Measurements from ENCODE around the gene ESYT2.

The ESYT2 gene

DNA sequence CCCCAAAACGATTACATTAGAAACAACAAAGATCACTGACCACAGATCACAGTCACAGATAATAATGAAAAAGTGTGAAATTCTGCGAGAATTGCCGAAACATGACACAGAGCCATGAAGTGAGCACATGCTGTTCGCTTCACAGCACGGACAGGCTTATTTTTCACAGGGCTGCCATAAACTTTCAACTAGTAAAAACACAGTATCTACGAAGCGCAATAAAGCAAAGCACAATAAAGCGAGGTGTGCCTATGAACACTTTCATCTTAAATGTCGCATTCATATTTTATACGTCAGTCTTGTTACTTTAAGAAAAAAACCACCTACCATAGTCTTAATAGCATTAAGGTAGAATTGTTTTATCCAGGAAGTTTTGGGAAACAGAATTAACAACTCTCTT lies 51.5 kb downstream of the ESYT2 start:
- Histone ChIP-seq H3K9ac (ENCODE audit: insufficient read length, low read depth) (no peak overlapping the region), H3K4me3 (ENCODE audit: insufficient read length, low read depth) (no peak overlapping the region), H3K9me3 (ENCODE audit: insufficient read depth, low read length) (peaks cover 10% of the 10 kb centered on the region; the same call in 1 of the 2 replicates), H3K4me1 (ENCODE audit: insufficient read depth, insufficient read length) (no peaks in the 10 kb centered on the region), H3K36me3 (ENCODE audit: insufficient read depth, insufficient read length, low read length) (peaks cover 37% of the 10 kb centered on the region), H3K27me3 (ENCODE audit: insufficient read depth, insufficient read length) (no peaks in the 10 kb centered on the region)
- TF ChIP-seq YY1 (IDR thresholded peaks at IDR 0.05; ENCODE audit: insufficient read depth, insufficient read length): no peak
- no peak for DNase-seq (ENCODE audit: low read depth, low spot score)

DNA sequence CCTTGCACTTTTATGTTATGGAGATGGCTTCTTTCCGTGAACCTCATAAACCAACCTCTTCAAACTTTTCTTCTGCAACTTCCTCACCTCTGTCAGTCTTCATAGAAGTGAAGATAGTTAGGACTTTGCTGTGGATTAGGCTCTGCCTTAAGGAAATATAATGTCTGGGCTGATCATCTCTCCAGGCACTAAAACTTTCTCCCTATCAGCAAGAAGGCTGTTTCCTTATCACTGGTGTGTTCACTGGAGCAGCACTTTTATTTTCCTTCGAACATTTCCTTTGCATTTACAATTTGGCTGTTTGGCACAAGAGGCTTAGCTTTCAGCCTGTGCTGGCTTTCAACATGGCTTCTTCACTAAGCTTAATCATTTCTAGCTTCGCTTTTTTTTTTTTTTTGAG lies 52.8 kb downstream of the ESYT2 start:
- Histone ChIP-seq H3K4me1 (ENCODE audit: insufficient read depth, insufficient read length) (peaks cover under 1% of the 10 kb centered on the region), H3K27me3 (ENCODE audit: insufficient read depth, insufficient read length) (no peaks in the 10 kb centered on the region), H3K9ac (ENCODE audit: insufficient read length, low read depth) (no peak overlapping the region), H3K4me3 (ENCODE audit: insufficient read length, low read depth) (no peak overlapping the region), H3K36me3 (ENCODE audit: insufficient read depth, insufficient read length, low read length) (peaks cover 25% of the 10 kb centered on the region), H3K9me3 (ENCODE audit: insufficient read depth, low read length) (0 out of 2 replicates have a peak, but pooled peaks cover 1% of the 10 kb centered on the region)
- DNase-seq (ENCODE audit: low read depth, low spot score): no peak
- TF ChIP-seq YY1 (IDR thresholded peaks at IDR 0.05; ENCODE audit: insufficient read depth, insufficient read length): no peak
- no peak for TF ChIP-seq SUZ12 (IDR thresholded peaks at IDR 0.05; ENCODE audit: extremely low read depth, insufficient read depth, insufficient read length)
- no peak for TF ChIP-seq ZNF274 (IDR thresholded peaks at IDR 0.05; ENCODE audit: low read depth, low read length)

DNA sequence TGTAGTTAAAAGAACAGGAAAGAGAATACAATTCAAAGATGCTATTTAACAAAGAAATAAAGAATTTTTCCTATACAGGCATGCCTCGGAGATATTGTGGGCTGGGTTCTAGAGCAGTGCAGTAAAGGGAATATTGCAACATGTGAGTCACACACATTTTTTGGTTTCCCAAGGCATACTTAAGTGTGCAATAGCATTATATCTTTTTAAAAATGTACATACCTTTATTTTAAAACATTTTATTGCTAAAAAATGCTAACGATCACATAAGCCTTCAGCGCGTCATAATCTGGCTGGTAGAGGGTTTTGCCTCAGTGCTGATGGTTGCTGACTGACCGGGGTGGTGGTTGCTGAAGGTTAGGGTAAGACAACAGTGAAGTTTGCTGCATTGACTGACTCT lies 54.4 kb downstream of the ESYT2 start:
- Histone ChIP-seq H3K36me3 (ENCODE audit: insufficient read depth, insufficient read length, low read length) (peaks cover 14% of the 10 kb centered on the region), H3K4me1 (ENCODE audit: insufficient read depth, insufficient read length) (peaks cover 4% of the 10 kb centered on the region), H3K27me3 (ENCODE audit: insufficient read depth, insufficient read length) (no peaks in the 10 kb centered on the region), H3K4me3 (ENCODE audit: insufficient read length, low read depth) (no peak overlapping the region), H3K9ac (ENCODE audit: insufficient read length, low read depth) (no peak overlapping the region), H3K9me3 (ENCODE audit: insufficient read depth, low read length) (no peaks in the 10 kb centered on the region)
- DNase-seq (ENCODE audit: low read depth, low spot score): no peak
- no peak for TF ChIP-seq ZNF274 (IDR thresholded peaks at IDR 0.05; ENCODE audit: low read depth, low read length)
- no peak for TF ChIP-seq YY1 (IDR thresholded peaks at IDR 0.05; ENCODE audit: insufficient read depth, insufficient read length)

DNA sequence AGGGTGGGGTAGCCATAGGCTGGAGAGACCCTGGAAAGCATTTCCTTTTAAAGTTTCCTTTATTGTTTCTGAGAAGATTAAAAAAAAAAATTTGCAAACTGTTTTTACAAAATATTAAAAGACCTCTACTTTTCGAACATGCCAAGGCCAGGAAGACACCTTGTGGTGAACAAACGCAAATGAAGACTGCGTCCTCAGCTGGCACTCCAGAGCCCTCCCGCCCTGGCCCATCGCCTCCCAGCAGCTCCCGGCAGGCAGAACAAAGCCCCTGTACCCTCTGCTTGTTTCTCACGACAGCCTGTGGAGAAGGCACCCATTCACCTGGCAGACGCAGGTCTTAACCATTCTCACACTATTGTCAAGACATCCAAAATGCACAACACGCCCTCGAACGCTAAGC lies 56.4 kb downstream of the ESYT2 start:
- Histone ChIP-seq H3K9ac (ENCODE audit: insufficient read length, low read depth) (no peak overlapping the region), H3K4me3 (ENCODE audit: insufficient read length, low read depth) (no peak overlapping the region), H3K36me3 (ENCODE audit: insufficient read depth, insufficient read length, low read length) (peaks cover 14% of the 10 kb centered on the region), H3K4me1 (ENCODE audit: insufficient read depth, insufficient read length) (peaks cover 4% of the 10 kb centered on the region), H3K9me3 (ENCODE audit: insufficient read depth, low read length) (no peaks in the 10 kb centered on the region), H3K27me3 (ENCODE audit: insufficient read depth, insufficient read length) (no peaks in the 10 kb centered on the region)
- DNase-seq (ENCODE audit: low read depth, low spot score): no peak
- TF ChIP-seq SUZ12 (IDR thresholded peaks at IDR 0.05; ENCODE audit: extremely low read depth, insufficient read depth, insufficient read length): no peak
- TF ChIP-seq ZNF274 (IDR thresholded peaks at IDR 0.05; ENCODE audit: low read depth, low read length): no peak
- TF ChIP-seq YY1 (IDR thresholded peaks at IDR 0.05; ENCODE audit: insufficient read depth, insufficient read length): no peak

DNA sequence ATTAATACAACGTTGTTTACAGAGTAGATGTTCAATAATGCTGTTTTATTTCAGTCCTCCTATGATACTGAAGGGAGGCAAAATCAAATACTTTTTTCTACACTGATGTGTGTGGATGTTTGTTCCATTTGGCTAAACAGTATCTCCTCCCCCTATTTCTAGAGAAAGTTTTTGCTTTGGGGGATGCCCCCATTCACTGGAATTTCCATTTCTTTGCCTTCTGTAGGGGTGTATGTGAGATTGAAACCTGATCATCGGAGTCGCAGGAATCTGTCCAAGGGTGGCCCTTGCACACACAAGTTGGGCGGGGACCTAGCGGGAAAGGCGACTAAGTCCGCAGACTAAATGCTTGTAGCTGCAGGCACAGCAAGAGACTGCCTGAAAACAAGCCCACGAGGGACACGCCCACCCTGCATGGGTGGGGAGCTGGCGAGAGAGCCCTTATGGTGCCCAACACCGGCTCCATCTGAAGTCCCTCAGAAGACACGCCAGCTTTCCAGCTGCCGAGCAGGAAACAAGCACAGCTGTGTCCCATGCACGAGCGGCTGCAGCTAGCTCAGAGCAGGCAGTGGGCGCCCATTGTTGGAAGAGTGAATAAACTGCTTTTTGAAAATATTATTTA lies 58.0 kb downstream of the ESYT2 start:
- Histone ChIP-seq H3K4me3 (ENCODE audit: insufficient read length, low read depth) (no peak overlapping the region), H3K4me1 (ENCODE audit: insufficient read depth, insufficient read length) (peaks cover 4% of the 10 kb centered on the region), H3K27me3 (ENCODE audit: insufficient read depth, insufficient read length) (no peaks in the 10 kb centered on the region), H3K9me3 (ENCODE audit: insufficient read depth, low read length) (no peaks in the 10 kb centered on the region), H3K36me3 (ENCODE audit: insufficient read depth, insufficient read length, low read length) (peaks cover 22% of the 10 kb centered on the region), H3K9ac (ENCODE audit: insufficient read length, low read depth) (no peak overlapping the region)
- no peak for DNase-seq (ENCODE audit: low read depth, low spot score)
- TF ChIP-seq ZNF274 (IDR thresholded peaks at IDR 0.05; ENCODE audit: low read depth, low read length): no peak
- no peak for TF ChIP-seq SUZ12 (IDR thresholded peaks at IDR 0.05; ENCODE audit: extremely low read depth, insufficient read depth, insufficient read length)
- TF ChIP-seq YY1 (IDR thresholded peaks at IDR 0.05; ENCODE audit: insufficient read depth, insufficient read length): no peak

DNA sequence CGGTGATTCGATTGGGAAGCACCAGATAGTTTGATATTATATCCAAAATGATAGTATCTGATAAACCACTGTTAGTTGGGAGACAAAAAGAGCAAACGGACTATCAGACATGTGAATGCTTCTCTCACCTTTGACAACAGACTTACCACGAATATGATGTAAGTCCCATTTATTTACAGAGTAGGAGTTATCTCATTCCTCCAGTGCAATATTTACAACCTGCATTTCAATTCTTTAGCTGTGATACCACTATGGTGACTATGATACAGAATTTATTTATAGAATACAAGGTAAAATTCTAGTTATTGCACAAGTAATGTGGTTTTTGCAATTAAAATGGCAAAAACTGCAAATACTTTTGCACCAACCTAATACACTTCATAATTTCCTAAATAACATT lies 61.6 kb downstream of the ESYT2 start:
- TF ChIP-seq YY1 (IDR thresholded peaks at IDR 0.05; ENCODE audit: insufficient read depth, insufficient read length): no peak
- TF ChIP-seq SUZ12 (IDR thresholded peaks at IDR 0.05; ENCODE audit: extremely low read depth, insufficient read depth, insufficient read length): no peak
- TF ChIP-seq ZNF274 (IDR thresholded peaks at IDR 0.05; ENCODE audit: low read depth, low read length): no peak
- H3K9ac ChIP-seq (ENCODE audit: insufficient read length, low read depth): no peak overlapping the region
- H3K9me3 ChIP-seq (ENCODE audit: insufficient read depth, low read length): no peaks in the 10 kb centered on the region
- H3K27me3 ChIP-seq (ENCODE audit: insufficient read depth, insufficient read length): no peaks in the 10 kb centered on the region
- peaks cover 27% of the 10 kb centered on the region for H3K36me3 ChIP-seq (ENCODE audit: insufficient read depth, insufficient read length, low read length)
- DNase-seq (ENCODE audit: low read depth, low spot score): no peak
- peaks cover 4% of the 10 kb centered on the region for H3K4me1 ChIP-seq (ENCODE audit: insufficient read depth, insufficient read length)
- no peak overlapping the region for H3K4me3 ChIP-seq (ENCODE audit: insufficient read length, low read depth)

DNA sequence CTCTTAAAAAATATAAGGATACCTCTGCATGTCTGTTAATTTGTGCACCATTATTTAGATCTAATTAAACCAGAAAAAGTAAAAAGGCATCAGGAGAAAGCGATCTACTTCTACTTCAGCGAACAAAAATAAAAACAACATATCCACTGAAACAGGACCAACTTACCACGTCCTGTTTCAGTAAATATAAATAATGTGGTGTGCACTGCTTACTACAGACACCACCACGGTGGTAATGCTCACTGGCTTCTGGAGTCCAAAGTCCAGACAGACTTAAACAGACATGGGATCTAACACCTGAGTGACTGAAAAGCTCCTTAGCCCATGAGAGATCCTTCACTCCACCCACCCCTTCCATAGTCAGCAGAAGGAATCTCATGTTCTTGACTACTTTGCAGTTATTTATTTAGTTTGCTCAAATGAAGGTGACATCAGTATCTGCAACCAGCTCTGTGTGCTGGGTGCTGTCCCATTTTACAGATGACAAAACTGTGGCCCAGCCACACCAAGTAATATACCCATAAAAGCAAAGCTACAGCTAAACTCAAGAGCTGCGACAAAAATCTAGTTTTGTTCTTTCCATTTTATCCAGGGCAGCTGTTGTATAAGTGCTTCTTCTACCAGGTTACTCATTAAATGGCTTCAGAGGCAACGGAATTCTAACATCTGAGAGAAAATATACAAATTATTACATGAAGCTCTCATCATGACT lies 62.6 kb downstream of the ESYT2 start:
- H3K4me1 ChIP-seq (ENCODE audit: insufficient read depth, insufficient read length): peaks cover 4% of the 10 kb centered on the region

More for the DNA sequence above, 62.6 kb downstream of the ESYT2 start:
- no peaks in the 10 kb centered on the region for H3K27me3 ChIP-seq (ENCODE audit: insufficient read depth, insufficient read length)
- no peak for DNase-seq (ENCODE audit: low read depth, low spot score)
- H3K4me3 ChIP-seq (ENCODE audit: insufficient read length, low read depth): no peak overlapping the region
- no peak for TF ChIP-seq ZNF274 (IDR thresholded peaks at IDR 0.05; ENCODE audit: low read depth, low read length)
- no peak for TF ChIP-seq SUZ12 (IDR thresholded peaks at IDR 0.05; ENCODE audit: extremely low read depth, insufficient read depth, insufficient read length)
- TF ChIP-seq YY1 (IDR thresholded peaks at IDR 0.05; ENCODE audit: insufficient read depth, insufficient read length): no peak
- H3K36me3 ChIP-seq (ENCODE audit: insufficient read depth, insufficient read length, low read length): peaks cover 33% of the 10 kb centered on the region
- no peaks in the 10 kb centered on the region for H3K9me3 ChIP-seq (ENCODE audit: insufficient read depth, low read length)
- no peak overlapping the region for H3K9ac ChIP-seq (ENCODE audit: insufficient read length, low read depth)
